ENCODE measurements around the gene PCDHA6. TPM values are rescaled to one million over a fixed set of nuclear protein-coding genes. Genes with fewer than 3 reads are reported as not detected.
"Not testable (repeated sequence)": the region's sequence is repeated elsewhere in the genome, so short reads cannot be mapped to it uniquely, and the experiment has no call there.

PCDHA6 gene
- total RNA-seq, 1 donor: 0.27 TPM

GRCh38 chr5:140806834-140807775 lies 20.7 kb upstream of the PCDHA6 start, which contains the start of gene PCDHA4:
TSS of gene PCDHA4 (plus strand) at chr5:140807068.
- TF ChIP-seq CTCF (IDR thresholded peaks at IDR 0.05; ENCODE audit: insufficient read depth, low read length): peak; percentile 38
- peak; percentile 16 for DNase-seq (ENCODE audit: low read depth)
- H3K4me3 ChIP-seq (ENCODE audit: low read depth, low read length): peak within 1 kb of the TSS; percentile 47

GRCh38 chr5:140808241-140808888 lies 19.4 kb upstream of the PCDHA6 start:
- not testable (repeated sequence) for H3K4me3 ChIP-seq (ENCODE audit: low read depth, low read length); DNase-seq (ENCODE audit: low read depth)

GRCh38 chr5:140808889-140809291 lies 18.9 kb upstream of the PCDHA6 start:
- no peak overlapping the region for H3K4me3 ChIP-seq (ENCODE audit: low read depth, low read length)
- no peak for TF ChIP-seq CTCF (IDR thresholded peaks at IDR 0.05; ENCODE audit: insufficient read depth, low read length)
- no peak for DNase-seq (ENCODE audit: low read depth)

GRCh38 chr5:140821375-140822280 lies 6.1 kb upstream of the PCDHA6 start, which contains the start of gene PCDHA5:
TSS of gene PCDHA5 (plus strand) at chr5:140821613.
- TF ChIP-seq CTCF (IDR thresholded peaks at IDR 0.05; ENCODE audit: insufficient read depth, low read length): peak; percentile 33
- no peak within 1 kb of the TSS for H3K4me3 ChIP-seq (ENCODE audit: low read depth, low read length)
- DNase-seq (ENCODE audit: low read depth): no peak

GRCh38 chr5:140822281-140822629 lies 5.5 kb upstream of the PCDHA6 start:
- DNase-seq (ENCODE audit: low read depth): no peak
- H3K4me3 ChIP-seq (ENCODE audit: low read depth, low read length): no peak overlapping the region
- TF ChIP-seq CTCF (IDR thresholded peaks at IDR 0.05; ENCODE audit: insufficient read depth, low read length): no peak

- not testable (repeated sequence) for H3K4me3 ChIP-seq (ENCODE audit: low read depth, low read length); DNase-seq (ENCODE audit: low read depth)
Observed at GRCh38 chr5:140822969-140823368, 4.8 kb upstream of the PCDHA6 start.

- DNase-seq (ENCODE audit: low read depth): no peak
- no peak overlapping the region for H3K4me3 ChIP-seq (ENCODE audit: low read depth, low read length)
- TF ChIP-seq CTCF (IDR thresholded peaks at IDR 0.05; ENCODE audit: insufficient read depth, low read length): no peak
Observed at GRCh38 chr5:140823475-140823874, 4.3 kb upstream of the PCDHA6 start.
